HepG2 (cell line): Measurements from ENCODE around the gene GRM7. TPM values are rescaled to one million over a fixed set of nuclear protein-coding genes. Genes with fewer than 3 reads are reported as not detected.

Source experiments
- ATAC-seq: fragments of 200-7000 bp; cut with Tn5 transposase; 3 replicates; pipeline ENCODE4 v1.9.1; 2020; ENCODE audit warnings: mild to moderate bottlenecking, moderate library complexity
- BruUV-seq: library from RNA; stranded (reverse); fragments of 400-500 nt; replicated peaks from 2 replicates; lab custom pipeline; 2021; lab: Mats Ljungman, UMichigan
- CTCF ChIA-PET: fragments of 300-600 bp; formaldehyde crosslinking; extraction: SDS; loops from one replicate; lab custom pipeline; 2021; ENCODE audit warnings: low total read pairs, inconsistent platforms, low intra/inter-chr PET ratio; lab: Yijun Ruan, JAX
- POLR2A ChIA-PET: fragments of 350-600 bp; sonication (Branson Sonifier 250); formaldehyde crosslinking; loops from one replicate; lab custom pipeline; 2020; ENCODE audit warnings: antibody characterized with exemption, inconsistent platforms; lab: Yijun Ruan, JAX
- DNase-seq: peaks from one replicate; pipeline ENCODE4 v3.0.0-alpha.2; 2015; ENCODE audit warnings: low spot score
- FAIRE-seq: peaks from 3 replicates; lab custom pipeline; 2011; peaks lifted over from hg19 to GRCh38; lab: Jason Lieb, UNC
- H2AFZ ChIP-seq: one replicate; pipeline ENCODE4 v1.6.1; 2011; ENCODE audit warnings: low read length, inconsistent platforms
- H3K27ac ChIP-seq: fragments of 300-600 bp; 3 replicates; pipeline ENCODE4 v1.8.0; 2011; ENCODE audit warnings: mixed run types, mild to moderate bottlenecking, mixed read lengths, low read length, inconsistent platforms; ENCODE audit not compliant: insufficient read depth; ENCODE audit errors: extremely low read length
- H3K27me3 ChIP-seq, 2 experiments: fragments of 200-600 bp in 1 of 2; 2 replicates in 1 of 2; 3 replicates in 1 of 2; pipeline versions ENCODE4 v1.6.0 to v1.8.0; 2011; ENCODE audit warnings: low read length in 2 of 2, mild to moderate bottlenecking in 2 of 2, moderate library complexity in 2 of 2, inconsistent platforms in 1 of 2; ENCODE audit not compliant: insufficient read depth in 2 of 2, control insufficient read depth in 1 of 2
- H3K36me3 ChIP-seq, 2 experiments: fragments of 200-600 bp in 1 of 2; replicated peaks in 1 of 2; 2 replicates in 1 of 2; 3 replicates in 1 of 2; pipeline versions ENCODE4 v1.5.1 to v1.8.0; 2011; ENCODE audit warnings: low read length in 2 of 2, inconsistent platforms in 1 of 2; ENCODE audit not compliant: insufficient read depth in 2 of 2, control insufficient read depth in 1 of 2
- H3K4me1 ChIP-seq: 2 replicates; pipeline ENCODE4 v1.5.1; 2012; ENCODE audit warnings: low read length, inconsistent platforms; ENCODE audit not compliant: insufficient read depth
- H3K4me2 ChIP-seq: 2 replicates; pipeline ENCODE4 v1.6.0; 2011; ENCODE audit warnings: low read depth, low read length, inconsistent platforms
- H3K4me3 ChIP-seq, 3 experiments: fragments of 200-600 bp in 1 of 3; sonication (generic), shearing (Covaris generic) in 1 of 3; replicated peaks in 1 of 3; 2 replicates each; pipeline ENCODE4 v1.5.1; 2011 to 2016; ENCODE audit warnings: low read length in 3 of 3, inconsistent platforms in 2 of 3, low read depth in 2 of 3, mild to moderate bottlenecking in 2 of 3, control low read depth in 1 of 3, mixed read lengths in 1 of 3; ENCODE audit not compliant: insufficient read depth in 1 of 3
- H3K79me2 ChIP-seq: one replicate; pipeline ENCODE4 v1.6.1; 2011; ENCODE audit warnings: low read length, inconsistent platforms; ENCODE audit not compliant: insufficient read depth
- H3K9ac ChIP-seq: 2 replicates; pipeline ENCODE4 v1.6.0; 2011; ENCODE audit warnings: mild to moderate bottlenecking, low read depth, low read length, inconsistent platforms; ENCODE audit not compliant: insufficient read depth
- H3K9me3 ChIP-seq: 2 replicates; pipeline ENCODE4 v1.5.1; 2012; ENCODE audit warnings: mild to moderate bottlenecking, low read length
- H4K20me1 ChIP-seq: 2 replicates; pipeline ENCODE4 v1.6.0; 2011; ENCODE audit warnings: inconsistent platforms, mild to moderate bottlenecking, low read length, moderate library complexity; ENCODE audit not compliant: insufficient read depth
- ETV6 ChIP-seq: sonication (generic); formaldehyde crosslinking; conservative IDR thresholded peaks from 2 replicates; pipeline ENCODE4 v1.4.0; 2020; ENCODE audit warnings: missing genetic modification reagents
- HOXA5 ChIP-seq: sonication (generic); formaldehyde crosslinking; IDR thresholded peaks from 2 replicates; pipeline ENCODE4 v1.4.0; 2020; ENCODE audit warnings: missing genetic modification reagents
- KLF12 ChIP-seq: sonication (generic); formaldehyde crosslinking; IDR thresholded peaks from 2 replicates; pipeline ENCODE4 v1.4.0; 2020; ENCODE audit warnings: missing genetic modification reagents, borderline replicate concordance
- KLF13 ChIP-seq: sonication (generic); formaldehyde crosslinking; IDR thresholded peaks from 2 replicates; pipeline ENCODE4 v1.4.0; 2020; ENCODE audit warnings: mild to moderate bottlenecking, missing genetic modification reagents
- PRMT3 ChIP-seq: sonication (generic); formaldehyde crosslinking; IDR thresholded peaks from 2 replicates; pipeline ENCODE4 v1.8.1; 2022; ENCODE audit warnings: low read depth, mild to moderate bottlenecking, moderate library complexity, missing genetic modification reagents, borderline replicate concordance
- RCOR2 ChIP-seq: IDR thresholded peaks from 2 replicates; pipeline ENCODE4 v1.6.1; 2016; ENCODE audit warnings: missing biosample characterization, missing genetic modification reagents
- RFXANK ChIP-seq: IDR thresholded peaks from 2 replicates; pipeline ENCODE4 v1.6.1; 2016
- ZBTB33 ChIP-seq: sonication (generic); formaldehyde crosslinking; IDR thresholded peaks from 2 replicates; pipeline ENCODE4 v1.4.0; 2020; ENCODE audit warnings: missing genetic modification reagents
- ZNF274 ChIP-seq: sonication (generic); formaldehyde crosslinking; IDR thresholded peaks from 2 replicates; pipeline ENCODE4 v1.5.1; 2020; ENCODE audit warnings: mild to moderate bottlenecking, missing genetic modification reagents
- ZNF296 ChIP-seq: sonication (generic); formaldehyde crosslinking; conservative IDR thresholded peaks from 2 replicates; pipeline ENCODE4 v1.5.0; 2020; ENCODE audit warnings: mild to moderate bottlenecking, missing genetic modification reagents
- ZNF570 ChIP-seq: sonication (generic); formaldehyde crosslinking; IDR thresholded peaks from 2 replicates; pipeline ENCODE4 v1.4.0; 2020; ENCODE audit warnings: mild to moderate bottlenecking, missing genetic modification reagents, borderline replicate concordance
- ZNF616 ChIP-seq: sonication (generic); formaldehyde crosslinking; IDR thresholded peaks from 2 replicates; pipeline ENCODE4 v1.5.0; 2020; ENCODE audit warnings: low read depth, mild to moderate bottlenecking, missing genetic modification reagents
- WGBS: methylation state at CpG from one replicate; pipeline ENCODE4 v1.1.6; 2017; ENCODE audit warnings: low lambda C conversion rate; 5-methylcytosine and 5-hydroxymethylcytosine counted together
- in situ Hi-C: cut with HindIII; loops from 2 replicates; pipeline ENCODE4 v1.10.0; 2017; ENCODE audit warnings: low pct_unique_long_range_greater_than_20kb; ENCODE audit not compliant: extremely low pct_ligation_motif_present
- intact Hi-C: fragments of 100-400 bp; cut with micrococcal nuclease; formaldehyde crosslinking; loops from one replicate; pipeline ENCODE4 v1.10.0; 2022; ENCODE audit not compliant: unreplicated experiment
- polyA plus RNA-seq, 8 experiments: library from polyadenylated mRNA; depleted of rRNA in 3 of 8; stranded (reverse) in 7 of 8; unstranded in 1 of 8; fragments of >200 nt; fragmentation: Illumina TruSeq in 4 of 8; extraction: Trizol in 4 of 8; gene quantifications; 2 replicates each; pipeline versions ENCODE4 v1.2.1 to v1.2.3, GENCODE V29; 2011 to 2016; ENCODE audit warnings: low read depth in 4 of 8, missing spikeins in 1 of 8, mixed read lengths in 1 of 8; ENCODE audit not compliant: insufficient read depth in 1 of 8
- total RNA-seq, 5 experiments: library from RNA; depleted of rRNA; stranded (reverse); fragments of >200 nt; fragmentation: Illumina TruSeq; extraction: Trizol; gene quantifications; 2 replicates each; pipeline ENCODE4 v1.2.3, GENCODE V29; 2016; ENCODE audit warnings: low read depth in 1 of 5

GRM7 gene
- total and polyA plus RNA-seq, 2 of the 13 experiments (the other 11 are each of a cell fraction or from before 2014, with no cell fraction given): not detected

GRCh38 chr3:7205962-7206361 is 345.0 kb downstream of the GRM7 start (continued):
- TF ChIP-seq KLF12 (CRISPR knock-in tag) (no peak), RCOR2 (CRISPR knock-in tag) (no peak), ETV6 (CRISPR knock-in tag) (no peak)

GRCh38 chr3:7207125-7207524 is 346.2 kb downstream of the GRM7 start:
- ATAC-seq: no peak
- no peaks in the 10 kb centered on the region for H3K27me3 ChIP-seq
- H3K79me2 ChIP-seq: no peaks in the 10 kb centered on the region
- WGBS: 13% methylated on average over 3 of the region's 5 CpGs
- H2AFZ ChIP-seq: no peak overlapping the region
- DNase-seq: no peak
- H3K9ac ChIP-seq: no peak overlapping the region
- intact Hi-C loops: no loop called here
- POLR2A ChIA-PET: no interaction called here
- H4K20me1 ChIP-seq: no peaks in the 10 kb centered on the region
- peaks cover 89% of the 10 kb centered on the region for H3K9me3 ChIP-seq
- H3K4me3 ChIP-seq: no peak overlapping the region
- no peaks in the 10 kb centered on the region for H3K36me3 ChIP-seq
- TF ChIP-seq KLF13 (CRISPR knock-in tag): no peak
- no peak for TF ChIP-seq PRMT3 (CRISPR knock-in tag)
- TF ChIP-seq ZNF296: no peak
- TF ChIP-seq RFXANK (CRISPR knock-in tag): no peak
- no peak for TF ChIP-seq ZNF274 (CRISPR knock-in tag)
- TF ChIP-seq ZNF616 (CRISPR knock-in tag): no peak
- TF ChIP-seq HOXA5 (CRISPR knock-in tag): no peak
- TF ChIP-seq ZNF570 (CRISPR knock-in tag): no peak
- no peak for TF ChIP-seq ZBTB33
- no peak overlapping the region for H3K4me2 ChIP-seq
- CTCF ChIA-PET: no interaction called here
- no peak for FAIRE-seq
- no TSS peak for BruUV-seq
- in situ Hi-C loops: no loop called here
- no peak overlapping the region for H3K27ac ChIP-seq
- no peaks in the 10 kb centered on the region for H3K4me1 ChIP-seq
